Colonic mucosa (tissue), 4 donors: Measurements from ENCODE around the gene HS3ST2. TPM values are rescaled to one million over a fixed set of nuclear protein-coding genes. Genes with fewer than 3 reads are reported as not detected.

ENCODE experiments used
- DNase-seq: peaks from one replicate; pipeline ENCODE4 v3.0.0-alpha.2; 2020
- H3K27ac ChIP-seq: fragments of 200-600 bp; one replicate; pipeline ENCODE4 v1.8.0; 2021
- H3K27me3 ChIP-seq: fragments of 200-600 bp; one replicate; pipeline ENCODE4 v1.8.0; 2021
- H3K36me3 ChIP-seq: fragments of 200-600 bp; one replicate; pipeline ENCODE4 v1.8.0; 2021
- H3K4me1 ChIP-seq: fragments of 200-600 bp; one replicate; pipeline ENCODE4 v1.8.0; 2021; ENCODE audit warnings: mild to moderate bottlenecking
- H3K4me3 ChIP-seq: fragments of 200-600 bp; one replicate; pipeline ENCODE4 v1.8.0; 2021
- H3K9ac ChIP-seq, 2 donors: one replicate each; pipeline ENCODE4 v1.7.0; 2013; ENCODE audit warnings: control low read depth in 2 of 2, low read depth in 2 of 2, low read length in 2 of 2
- H3K9me3 ChIP-seq: fragments of 200-600 bp; one replicate; pipeline ENCODE4 v1.8.0; 2021
- CTCF ChIP-seq: fragments of 200-600 bp; IDR thresholded peaks from one replicate; pipeline ENCODE4 v1.8.0; 2022; ENCODE audit warnings: antibody characterized with exemption, mild to moderate bottlenecking
- intact Hi-C: fragments of 100-400 bp; cut with DNase I; formaldehyde crosslinking; loops from one replicate; pipeline ENCODE4 v1.14.1; 2022
- total RNA-seq, 2 donors: library from RNA; stranded (reverse); fragmentation: NEBNext Ultra II Directional in 1 of 2; extraction: Animal tissue kit (Norgen Biotek cat#: 25700) in 1 of 2; gene quantifications; one replicate each; pipeline ENCODE4 v1.2.1, GENCODE V29; 2021
- donor health status: healthy.
- donor health status: DM: no; HTN: no; CAD: no.
- donor health status: DM: no; HTN: no; CAD: no.

HS3ST2 gene
- total RNA-seq, 2 donors from 2014 or later: 0.24 to 0.47 TPM

DNA sequence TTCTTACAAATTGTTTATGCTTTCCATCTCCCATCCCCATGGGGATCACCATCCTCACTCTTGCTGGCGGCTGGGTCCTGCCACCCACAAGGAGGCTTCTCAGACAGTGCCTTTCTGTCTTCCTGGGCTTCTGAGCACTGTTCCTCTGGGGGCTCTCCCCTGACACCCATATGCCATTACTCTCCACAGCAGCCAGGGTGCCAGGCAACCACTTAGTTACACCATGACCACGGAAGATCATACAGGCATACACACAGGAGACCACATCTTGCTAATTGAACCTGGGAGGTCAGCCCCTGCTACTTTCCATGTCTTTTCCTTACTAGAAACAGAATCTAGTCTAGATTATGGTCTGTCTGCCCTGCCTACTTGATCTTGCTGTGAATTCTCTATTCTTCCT, 27.7 kb upstream of the HS3ST2 start:
- intact Hi-C loops: no loop called here
- Histone ChIP-seq H3K27ac (no peak overlapping the region), H3K4me3 (no peak overlapping the region), H3K27me3 (no peaks in the 10 kb centered on the region), H3K9me3 (no peaks in the 10 kb centered on the region), H3K36me3 (no peaks in the 10 kb centered on the region), H3K4me1 (no peaks in the 10 kb centered on the region), H3K9ac (no peak overlapping the region)
- no peak for TF ChIP-seq CTCF
- DNase-seq: no peak

- no peaks in the 10 kb centered on the region for H3K27me3 ChIP-seq
- H3K9ac ChIP-seq: no peak overlapping the region
- H3K4me1 ChIP-seq: no peaks in the 10 kb centered on the region
- DNase-seq: no peak
- no peaks in the 10 kb centered on the region for H3K36me3 ChIP-seq
- no peak overlapping the region for H3K4me3 ChIP-seq
- TF ChIP-seq CTCF: no peak
- intact Hi-C loops: no loop called here
- no peaks in the 10 kb centered on the region for H3K9me3 ChIP-seq
- no peak overlapping the region for H3K27ac ChIP-seq
These were observed 27.3 kb upstream of the HS3ST2 start for GRCh38 chr16:22786691-22787090.

GRCh38 chr16:22787466-22788192, 26.3 kb upstream of the HS3ST2 start:
- no peaks in the 10 kb centered on the region for H3K9me3 ChIP-seq
- no peak overlapping the region for H3K4me3 ChIP-seq
- no peaks in the 10 kb centered on the region for H3K36me3 ChIP-seq
- no peak for DNase-seq
- H3K27me3 ChIP-seq: no peaks in the 10 kb centered on the region
- H3K4me1 ChIP-seq: no peaks in the 10 kb centered on the region
- no peak overlapping the region for H3K9ac ChIP-seq
- H3K27ac ChIP-seq: no peak overlapping the region
- intact Hi-C loops: no loop called here
- TF ChIP-seq CTCF: no peak

DNA sequence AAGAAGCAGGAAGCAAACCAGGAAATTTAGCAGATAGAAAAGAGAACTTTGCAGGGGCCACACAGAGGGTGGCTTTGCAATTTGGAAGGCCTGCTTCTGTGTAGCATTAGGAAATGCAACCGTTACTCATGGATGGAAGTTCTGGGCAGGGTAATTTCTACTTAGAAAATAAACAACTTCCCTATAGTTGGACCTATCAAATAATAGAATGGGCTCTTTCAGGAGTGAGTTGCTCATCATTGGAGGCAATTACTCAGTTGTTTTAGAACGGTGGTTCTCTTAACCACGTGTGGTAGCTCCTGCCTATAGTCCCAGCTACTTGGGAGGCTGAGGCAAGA, 25.8 kb upstream of the HS3ST2 start:
- H3K9me3 ChIP-seq: no peaks in the 10 kb centered on the region
- no peak overlapping the region for H3K4me3 ChIP-seq
- intact Hi-C loops: no loop called here
- no peak overlapping the region for H3K27ac ChIP-seq
- H3K27me3 ChIP-seq: no peaks in the 10 kb centered on the region
- TF ChIP-seq CTCF: no peak
- no peak for DNase-seq
- no peak overlapping the region for H3K9ac ChIP-seq
- H3K36me3 ChIP-seq: no peaks in the 10 kb centered on the region
- no peaks in the 10 kb centered on the region for H3K4me1 ChIP-seq

DNA sequence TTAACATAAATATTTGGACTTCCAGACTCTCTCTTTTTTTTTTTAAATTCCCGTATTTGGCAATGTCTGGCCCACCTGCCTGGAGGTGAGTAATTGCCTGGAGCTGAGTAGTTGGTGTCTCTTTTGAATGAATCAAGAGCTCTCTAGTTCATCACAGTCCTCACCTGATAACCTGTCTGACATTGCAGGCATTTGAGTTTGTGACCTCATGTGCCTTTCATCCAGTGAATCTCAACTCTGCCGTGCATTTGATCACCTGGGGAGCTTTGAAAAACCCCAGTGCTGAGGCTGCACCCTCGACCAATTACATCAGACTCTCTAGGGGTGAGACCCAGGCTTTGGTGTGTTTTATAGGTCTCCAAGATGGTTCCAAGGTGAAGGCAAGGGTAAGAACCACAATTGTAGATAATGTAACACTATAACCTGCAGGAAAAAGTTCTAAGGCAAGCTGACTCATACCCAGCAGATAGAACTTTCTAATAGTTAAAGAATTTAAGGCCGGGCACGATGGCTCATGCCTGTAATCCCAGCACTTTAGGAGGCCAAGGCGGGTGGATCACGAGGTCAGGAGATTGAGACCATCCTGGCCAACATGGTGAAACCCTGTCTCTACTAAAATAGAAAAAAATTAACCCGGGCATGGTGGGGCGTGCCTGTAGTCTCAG, 24.5 kb upstream of the HS3ST2 start:
- Histone ChIP-seq H3K4me3 (no peak overlapping the region), H3K27me3 (no peaks in the 10 kb centered on the region), H3K9me3 (no peaks in the 10 kb centered on the region), H3K36me3 (no peaks in the 10 kb centered on the region), H3K4me1 (no peaks in the 10 kb centered on the region), H3K27ac (no peak overlapping the region), H3K9ac (no peak overlapping the region)
- intact Hi-C loops: no loop called here
- TF ChIP-seq CTCF: no peak
- DNase-seq: no peak
